GM12875 (cell line): ENCODE data around the gene SGMS1.

ENCODE experiments used
- H3K4me3 ChIP-seq: one replicate; pipeline ENCODE4 v1.5.1; 2011; ENCODE audit warnings: low read depth, low read length, control low read depth
- TF ChIP-seq, protein P1 (sequence below): IDR thresholded peaks from 2 replicates; pipeline ENCODE4 v1.5.1; 2011; ENCODE audit warnings: low read depth, mild to moderate bottlenecking, control low read depth, inconsistent platforms, low read length, moderate library complexity, borderline replicate concordance; ENCODE audit not compliant: insufficient read depth

Gene SGMS1

DNA sequence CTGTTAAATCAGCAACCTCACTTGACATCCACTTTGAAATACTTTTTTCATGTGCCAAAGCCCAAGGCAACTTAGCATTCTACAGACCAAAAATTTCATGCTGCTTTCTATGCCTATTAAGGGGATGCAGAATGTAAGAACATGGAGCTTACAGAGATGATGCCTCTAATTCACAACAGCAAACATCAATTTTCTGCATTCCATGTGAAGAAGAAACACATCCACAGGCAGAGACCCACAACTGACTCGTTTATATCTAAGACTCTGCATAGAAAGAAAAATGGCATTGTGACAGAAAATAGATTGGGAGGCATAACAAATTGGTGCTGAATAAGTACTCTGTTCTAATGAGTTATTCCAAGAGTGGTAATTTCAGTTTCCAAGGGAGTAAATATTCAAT lies 107.6 kb downstream of the SGMS1 start:
- no peak overlapping the region for H3K4me3 ChIP-seq
- TF ChIP-seq, protein P1, sequence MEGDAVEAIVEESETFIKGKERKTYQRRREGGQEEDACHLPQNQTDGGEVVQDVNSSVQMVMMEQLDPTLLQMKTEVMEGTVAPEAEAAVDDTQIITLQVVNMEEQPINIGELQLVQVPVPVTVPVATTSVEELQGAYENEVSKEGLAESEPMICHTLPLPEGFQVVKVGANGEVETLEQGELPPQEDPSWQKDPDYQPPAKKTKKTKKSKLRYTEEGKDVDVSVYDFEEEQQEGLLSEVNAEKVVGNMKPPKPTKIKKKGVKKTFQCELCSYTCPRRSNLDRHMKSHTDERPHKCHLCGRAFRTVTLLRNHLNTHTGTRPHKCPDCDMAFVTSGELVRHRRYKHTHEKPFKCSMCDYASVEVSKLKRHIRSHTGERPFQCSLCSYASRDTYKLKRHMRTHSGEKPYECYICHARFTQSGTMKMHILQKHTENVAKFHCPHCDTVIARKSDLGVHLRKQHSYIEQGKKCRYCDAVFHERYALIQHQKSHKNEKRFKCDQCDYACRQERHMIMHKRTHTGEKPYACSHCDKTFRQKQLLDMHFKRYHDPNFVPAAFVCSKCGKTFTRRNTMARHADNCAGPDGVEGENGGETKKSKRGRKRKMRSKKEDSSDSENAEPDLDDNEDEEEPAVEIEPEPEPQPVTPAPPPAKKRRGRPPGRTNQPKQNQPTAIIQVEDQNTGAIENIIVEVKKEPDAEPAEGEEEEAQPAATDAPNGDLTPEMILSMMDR: no peak

DNA sequence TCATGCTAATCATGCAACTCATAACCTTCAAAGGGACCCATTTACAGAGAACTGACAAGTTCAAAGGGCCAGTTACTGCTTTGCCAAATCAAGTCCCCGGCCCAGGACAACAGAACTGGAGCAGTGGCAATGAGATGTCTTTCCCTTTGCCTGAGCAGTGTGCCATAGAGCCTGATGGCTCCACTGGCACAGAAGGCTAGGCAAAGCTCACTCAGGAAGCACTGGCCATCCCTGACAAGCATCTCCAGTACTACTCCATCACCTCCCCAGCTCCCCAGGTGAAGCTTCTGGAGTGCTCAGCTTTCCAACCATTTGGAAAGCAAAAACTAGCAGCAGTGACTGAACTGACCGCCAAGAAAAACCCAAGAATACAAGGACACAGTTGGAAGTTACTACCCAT lies 108.3 kb downstream of the SGMS1 start:
- H3K4me3 ChIP-seq: no peak overlapping the region
- TF ChIP-seq, protein P1: no peak

DNA sequence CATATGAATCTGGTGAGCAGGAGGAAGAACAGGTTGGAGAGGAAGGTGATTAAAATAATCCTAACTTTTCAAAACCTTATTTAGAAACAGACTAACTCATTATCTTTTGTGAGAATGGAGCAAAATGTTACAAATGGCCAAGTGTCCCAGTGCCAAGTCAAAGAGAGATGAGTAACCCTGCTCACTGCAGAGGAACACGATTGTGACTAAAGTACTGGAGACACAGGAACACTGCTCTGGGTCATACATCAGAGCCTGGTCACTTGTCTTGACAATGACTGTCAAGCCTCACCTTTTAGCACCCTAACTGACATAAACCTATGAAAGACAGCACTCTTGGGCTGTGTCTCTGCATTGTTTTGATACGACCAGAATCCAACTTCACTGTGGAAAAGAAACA lies 108.8 kb downstream of the SGMS1 start:
- no peak overlapping the region for H3K4me3 ChIP-seq
- TF ChIP-seq, protein P1: no peak

DNA sequence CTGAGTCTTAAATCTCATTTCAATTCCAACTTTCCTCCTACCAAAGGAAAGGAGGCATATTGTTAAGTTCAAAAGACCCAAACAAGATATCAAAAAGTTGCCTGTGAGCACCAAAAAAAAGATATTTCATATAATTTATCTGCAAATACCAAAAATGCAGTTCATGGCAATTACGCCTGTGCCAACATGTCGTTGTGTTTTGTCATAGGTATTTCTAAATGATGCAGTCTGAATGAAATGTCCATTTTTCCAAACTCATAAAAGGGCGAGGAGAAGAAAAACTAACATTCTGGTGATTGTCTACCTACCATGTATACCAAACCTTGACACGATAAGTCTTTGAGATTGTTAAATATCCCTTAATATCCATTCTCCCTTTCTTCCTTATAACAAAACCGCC lies 109.8 kb downstream of the SGMS1 start:
- TF ChIP-seq, protein P1: no peak

DNA sequence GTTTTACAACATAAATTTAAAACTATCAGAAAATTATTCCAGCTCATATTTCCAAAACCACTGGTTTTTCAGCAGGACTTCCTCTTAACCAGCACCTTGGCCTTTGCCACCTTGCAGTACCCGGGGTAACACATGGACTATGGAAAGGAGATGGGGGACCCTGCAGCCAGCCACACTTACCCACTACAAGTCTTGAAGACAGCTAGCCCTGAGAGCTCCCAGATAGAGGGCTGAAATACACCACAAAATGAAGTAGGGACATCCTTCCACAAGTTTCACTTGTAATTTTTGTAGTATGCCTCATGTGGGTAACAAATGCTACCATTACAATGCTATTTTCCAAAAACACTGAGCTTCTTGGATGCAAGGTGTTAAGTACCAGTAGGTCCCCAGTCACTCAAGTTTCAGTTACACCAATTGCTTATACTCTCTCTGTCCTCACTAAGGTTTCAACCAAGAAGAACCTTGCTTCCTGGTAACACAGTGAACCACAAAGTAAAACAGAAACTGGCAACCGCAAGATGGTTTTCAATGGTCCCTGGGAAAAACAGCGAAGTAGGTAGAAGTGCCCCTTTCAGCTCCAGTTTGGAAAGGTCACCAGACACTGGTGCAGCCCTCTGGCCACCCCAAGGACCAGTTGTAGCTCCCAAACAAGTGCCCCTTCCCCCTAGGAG lies 110.9 kb downstream of the SGMS1 start:
- TF ChIP-seq, protein P1: no peak
- H3K4me3 ChIP-seq: no peak overlapping the region

More for the DNA sequence above, 109.8 kb downstream of the SGMS1 start:
- H3K4me3 ChIP-seq: no peak overlapping the region

DNA sequence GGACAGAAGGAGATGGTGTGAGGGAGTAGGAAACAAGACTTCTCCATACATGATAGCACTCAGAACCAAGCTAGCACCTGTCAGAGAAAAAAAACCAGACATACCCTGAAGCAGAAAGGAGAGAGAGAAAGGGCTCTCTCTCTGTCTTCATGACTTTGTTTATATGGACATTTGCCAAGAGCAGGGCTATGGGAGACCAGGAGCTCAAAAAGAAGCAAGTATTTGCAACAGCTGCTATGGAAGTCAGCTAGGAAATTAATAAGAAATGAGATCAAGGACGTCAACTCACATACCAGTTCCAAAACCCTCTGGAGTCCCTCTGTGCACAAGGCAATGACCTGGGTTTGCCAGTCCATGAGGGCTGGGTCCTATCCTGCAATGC lies 111.6 kb downstream of the SGMS1 start:
- TF ChIP-seq, protein P1: no peak
- no peak overlapping the region for H3K4me3 ChIP-seq

DNA sequence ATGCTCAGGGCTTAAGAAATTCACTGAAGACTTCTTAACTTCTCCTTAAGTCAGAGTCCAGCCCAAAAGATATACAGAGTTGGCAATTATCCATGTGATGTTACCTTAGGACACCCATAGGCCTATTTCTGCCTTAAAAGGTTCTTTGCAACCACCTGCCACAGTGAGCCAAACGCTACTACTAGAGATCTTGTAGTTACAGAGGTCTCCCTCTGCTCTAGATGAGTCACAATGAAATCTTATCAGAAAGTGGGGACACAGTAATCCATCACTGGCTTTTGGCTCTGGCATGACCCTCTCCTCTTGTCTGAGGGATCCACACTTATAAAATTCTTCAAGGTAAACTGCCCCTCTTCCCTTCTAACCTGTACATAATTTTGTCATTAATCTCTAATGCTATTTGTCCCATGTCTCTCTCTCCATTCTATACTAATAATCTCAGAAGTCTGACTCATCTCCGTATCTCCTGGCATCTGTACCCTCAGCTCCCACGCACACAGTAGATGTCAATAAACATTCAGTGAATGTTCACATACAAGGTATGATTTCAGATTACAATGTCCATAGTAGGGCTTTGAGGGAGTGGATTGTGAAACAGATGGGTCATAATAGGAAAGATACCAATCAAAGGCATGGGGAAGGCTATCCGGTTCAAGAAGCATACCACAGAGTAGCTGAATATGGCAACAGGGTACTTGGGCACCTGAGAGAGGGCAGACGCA lies 112.1 kb downstream of the SGMS1 start:
- no peak overlapping the region for H3K4me3 ChIP-seq
- TF ChIP-seq, protein P1: no peak
